AG04450 (cell line): ENCODE measurements around the gene CARS1. TPM values are rescaled to one million over a fixed set of nuclear protein-coding genes. Genes with fewer than 3 reads are reported as not detected.

Source experiments
- CTCF ChIA-PET: fragments of 300-600, 350-600 bp; formaldehyde crosslinking; extraction: SDS; loops from one replicate; lab custom pipeline; 2022; ENCODE audit warnings: antibody characterized with exemption, inconsistent platforms; lab: Charles Lee
- POLR2A ChIA-PET: fragments of 350-600 bp; formaldehyde crosslinking; extraction: SDS; loops from one replicate; lab custom pipeline; 2021; ENCODE audit warnings: antibody characterized with exemption, inconsistent platforms; lab: Yijun Ruan, JAX
- DNase-seq: peaks from one replicate; pipeline ENCODE4 v3.0.0-alpha.2; 2011; ENCODE audit warnings: low read depth, low spot score
- H3K27ac ChIP-seq: one replicate; pipeline ENCODE4 v1.5.1; 2012; ENCODE audit warnings: low read depth, low read length, control low read depth
- H3K27me3 ChIP-seq: one replicate; pipeline ENCODE4 v1.6.0; 2012; ENCODE audit warnings: low read length; ENCODE audit not compliant: control insufficient read depth, insufficient read depth
- H3K4me3 ChIP-seq: 2 replicates; pipeline ENCODE4 v1.5.1; 2011; ENCODE audit warnings: mild to moderate bottlenecking, low read depth, low read length, control low read depth
- H3K9me3 ChIP-seq: 2 replicates; pipeline ENCODE4 v1.5.1; 2012; ENCODE audit warnings: low read length; ENCODE audit not compliant: control insufficient read depth, insufficient read depth
- CTCF ChIP-seq: IDR thresholded peaks from 2 replicates; pipeline ENCODE4 v1.5.1; 2011; ENCODE audit warnings: low read depth, low read length, control low read depth, inconsistent platforms
- polyA plus RNA-seq: library from polyadenylated mRNA; depleted of rRNA; stranded (reverse); fragments of >200 nt; gene quantifications from 2 replicates; pipeline ENCODE4 v1.2.3, GENCODE V29; 2011

CARS1 gene
- polyA plus RNA-seq, 1 experiment, result 139 TPM

GRCh38 chr11:2982214-2982613, 75.0 kb downstream of the CARS1 start:
- ChIA-PET CTCF (no interaction called here), POLR2A (interaction anchor here (0.6 kb wide), 1 partner anchor 11 kb away, joined by 3 read pairs; no protein-coding TSS in a partner anchor)
- DNase-seq, result no peak
- Histone ChIP-seq H3K9me3 (no peaks in the 10 kb centered on the region), H3K27ac (no peak overlapping the region), H3K27me3 (no peaks in the 10 kb centered on the region), H3K4me3 (no peak overlapping the region)
- no peak for TF ChIP-seq CTCF

GRCh38 chr11:2981130-2981529, 76.1 kb downstream of the CARS1 start:
- CTCF ChIA-PET, result no interaction called here

GRCh38 chr11:2980168-2980840, 76.9 kb downstream of the CARS1 start:
- Histone ChIP-seq H3K9me3 (no peaks in the 10 kb centered on the region), H3K27me3 (no peaks in the 10 kb centered on the region), H3K27ac (no peak overlapping the region), H3K4me3 (no peak overlapping the region)
- POLR2A ChIA-PET, result interaction anchor here (0.7 kb wide), 1 partner anchor 14 kb away, joined by 3 read pairs; no protein-coding TSS in a partner anchor
- CTCF ChIA-PET, result interaction anchor here (0.6 to 0.8 kb wide), 2 partner anchors 51 to 134 kb away, joined by 3 to 4 read pairs; no protein-coding TSS in a partner anchor
- DNase-seq, result no peak
- TF ChIP-seq CTCF, result no peak

More at GRCh38 chr11:2981130-2981529, 76.1 kb downstream of the CARS1 start:
- POLR2A ChIA-PET, result no interaction called here
- no peak for TF ChIP-seq CTCF
- Histone ChIP-seq H3K27me3 (no peaks in the 10 kb centered on the region), H3K27ac (no peak overlapping the region), H3K4me3 (no peak overlapping the region), H3K9me3 (no peaks in the 10 kb centered on the region)
- DNase-seq, result no peak

GRCh38 chr11:2977113-2977512, 80.1 kb downstream of the CARS1 start:
- ChIA-PET POLR2A (no interaction called here), CTCF (interaction anchor here (1.5 kb wide), 1 partner anchor 24 kb away, joined by 4 read pairs; no protein-coding TSS in a partner anchor)
- no peak for TF ChIP-seq CTCF
- Histone ChIP-seq H3K27me3 (no peaks in the 10 kb centered on the region), H3K9me3 (no peaks in the 10 kb centered on the region), H3K27ac (no peak overlapping the region), H3K4me3 (no peak overlapping the region)
- no peak for DNase-seq
